GM21526 (cell line): Measurements from ENCODE around the gene MPV17L2.
"Not testable (repeated sequence)": the region's sequence is repeated elsewhere in the genome, so short reads cannot be mapped to it uniquely, and the experiment has no call there.

Experiments used
- ATAC-seq: cut with Tn5 transposase; IDR thresholded peaks from one replicate; pipeline ENCODE4 v1.9.1; 2021; ENCODE audit warnings: moderate library complexity; ENCODE audit not compliant: unreplicated experiment, low FRiP score

The MPV17L2 gene

GRCh38 chr19:18192673-18193387, at the start of gene MPV17L2:
TSS of gene MPV17L2 (plus strand) at chr19:18193218. CDS start at chr19:18193282, 64 bp downstream.
- peak; percentile 64 for ATAC-seq

GRCh38 chr19:18143902-18144301, 49.1 kb upstream of the MPV17L2 start:
- no peak for ATAC-seq

GRCh38 chr19:18144361-18144760, 48.7 kb upstream of the MPV17L2 start:
- no peak for ATAC-seq

GRCh38 chr19:18144906-18145305, 48.1 kb upstream of the MPV17L2 start:
- ATAC-seq, result no peak

GRCh38 chr19:18145391-18145999, 47.5 kb upstream of the MPV17L2 start:
- no peak for ATAC-seq

- ATAC-seq, result no peak
These were observed 45.6 kb upstream of the MPV17L2 start for GRCh38 chr19:18147396-18147795.

GRCh38 chr19:18149596-18149975, 43.4 kb upstream of the MPV17L2 start:
- no peak for ATAC-seq

- no peak for ATAC-seq
These were observed 42.0 kb upstream of the MPV17L2 start for GRCh38 chr19:18150776-18151624.

GRCh38 chr19:18152442-18152816, 40.6 kb upstream of the MPV17L2 start:
- ATAC-seq, result peak; percentile 60

GRCh38 chr19:18152817-18153555, 40.0 kb upstream of the MPV17L2 start, which contains the start of gene PIK3R2:
TSS of gene PIK3R2 (plus strand) at chr19:18153163. CDS start at chr19:18155880, 2,717 bp downstream.
- ATAC-seq, result peak; percentile 68

- no peak for ATAC-seq
These were observed 39.4 kb upstream of the MPV17L2 start for GRCh38 chr19:18153556-18154134.

GRCh38 chr19:18155095-18156087, 37.6 kb upstream of the MPV17L2 start:
- ATAC-seq, result no peak

GRCh38 chr19:18156268-18156667, 36.8 kb upstream of the MPV17L2 start:
- no peak for ATAC-seq

GRCh38 chr19:18156841-18157464, 36.1 kb upstream of the MPV17L2 start:
- no peak for ATAC-seq

GRCh38 chr19:18157465-18158063, 35.5 kb upstream of the MPV17L2 start:
- ATAC-seq, result no peak

- no peak for ATAC-seq
These were observed 34.6 kb upstream of the MPV17L2 start for GRCh38 chr19:18158467-18158866.

- ATAC-seq, result not testable (repeated sequence)
These were observed 33.9 kb upstream of the MPV17L2 start for GRCh38 chr19:18159059-18159616.

- no peak for ATAC-seq
These were observed 33.2 kb upstream of the MPV17L2 start for GRCh38 chr19:18159810-18160209.
